Body of pancreas (tissue), 4 donors: ENCODE data around the gene PIGP.

Experiments used
- CTCF ChIP-seq, 7 experiments: fragments of 450-650 bp in 4 of 7; fragments of 200-600 bp in 3 of 7; sonication (generic) in 3 of 7; IDR thresholded peaks; one replicate each; pipeline ENCODE4 v1.5.1; 2016 to 2019; ENCODE audit warnings: antibody characterized with exemption in 7 of 7
- POLR2A ChIP-seq, 3 donors: fragments of 450-650 bp; IDR thresholded peaks; one replicate each; pipeline ENCODE4 v1.6.1; 2016; ENCODE audit warnings: antibody characterized with exemption in 3 of 3, mild to moderate bottlenecking in 2 of 3

DNA sequence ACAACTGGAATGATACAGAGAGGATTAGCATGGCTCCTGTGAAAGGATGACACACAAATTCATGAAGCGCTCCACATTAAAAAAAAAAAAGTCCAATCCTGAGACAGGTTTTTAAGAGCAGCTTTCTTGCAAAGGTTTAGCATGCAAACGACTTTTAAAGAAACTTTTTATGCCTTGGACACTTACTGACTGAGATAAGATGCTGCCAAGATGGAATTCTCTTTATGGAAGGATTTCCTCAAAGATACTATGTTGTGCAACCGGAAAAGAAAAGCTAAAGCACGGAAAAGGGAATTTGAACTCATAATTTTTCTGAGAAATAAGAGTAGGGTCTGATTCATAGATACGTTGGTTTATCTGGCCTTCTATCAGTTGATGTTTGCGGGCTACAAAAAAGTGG lies 27.3 kb downstream of the PIGP start:
- no peak for TF ChIP-seq CTCF (IDR thresholded peaks at IDR 0.05)
- no peak for TF ChIP-seq POLR2A (IDR thresholded peaks at IDR 0.05)
